GM23338 (cell line): Measurements from ENCODE around the gene CFAP44. TPM values are rescaled to one million over a fixed set of nuclear protein-coding genes. Genes with fewer than 3 reads are reported as not detected.
A peak's percentile ranks its signal among the peaks of the same experiment; 100 is the strongest.

Experiments
- ATAC-seq: fragments of 200-7000 bp; cut with Tn5 transposase; 3 replicates; pipeline ENCODE4 v1.9.1; 2020
- DNase-seq: peaks from one replicate; pipeline ENCODE4 v3.0.0-alpha.2; 2015; ENCODE audit warnings: low spot score
- H2AFZ ChIP-seq: fragments of 200-600 bp; sonication (generic); 2 replicates; pipeline ENCODE4 v1.8.0; 2016; ENCODE audit warnings: antibody characterized with exemption, mild to moderate bottlenecking, moderate library complexity
- H3F3A ChIP-seq: fragments of 200-600 bp; sonication (generic); replicated peaks from 2 replicates; pipeline ENCODE4 v1.8.0; 2017; ENCODE audit warnings: antibody characterized with exemption, mixed run types, low read depth
- H3K27ac ChIP-seq: fragments of 200-600 bp; sonication (generic); 2 replicates; pipeline ENCODE4 v1.6.1; 2016; ENCODE audit warnings: low read depth
- H3K27me3 ChIP-seq: fragments of 200-600 bp; sonication (generic); 2 replicates; pipeline ENCODE4 v1.8.0; 2016; ENCODE audit warnings: mild to moderate bottlenecking, mixed run types, moderate library complexity; ENCODE audit not compliant: insufficient read depth
- H3K36me3 ChIP-seq: fragments of 200-600 bp; sonication (generic); 2 replicates; pipeline ENCODE4 v1.8.0; 2016; ENCODE audit warnings: mild to moderate bottlenecking; ENCODE audit not compliant: insufficient read depth
- H3K4me1 ChIP-seq: fragments of 200-600 bp; sonication (generic); 2 replicates; pipeline ENCODE4 v1.8.0; 2016; ENCODE audit warnings: mild to moderate bottlenecking, moderate library complexity; ENCODE audit not compliant: insufficient read depth
- H3K4me2 ChIP-seq: fragments of 200-600 bp; sonication (generic); 2 replicates; pipeline ENCODE4 v1.7.1; 2017; ENCODE audit warnings: mixed run types
- H3K4me3 ChIP-seq: fragments of 200-600 bp; sonication (generic); 2 replicates; pipeline ENCODE4 v1.6.1; 2016; ENCODE audit warnings: mixed run types
- H3K79me2 ChIP-seq: fragments of 200-600 bp; sonication (generic); replicated peaks from 2 replicates; pipeline ENCODE4 v1.8.0; 2017; ENCODE audit warnings: mild to moderate bottlenecking; ENCODE audit not compliant: insufficient read depth
- H3K9me2 ChIP-seq: fragments of 200-600 bp; sonication (generic); 2 replicates; pipeline ENCODE4 v1.8.0; 2017; ENCODE audit not compliant: insufficient read depth
- H4K20me1 ChIP-seq: fragments of 200-600 bp; sonication (generic); replicated peaks from 2 replicates; pipeline ENCODE4 v1.8.0; 2017; ENCODE audit warnings: mild to moderate bottlenecking; ENCODE audit not compliant: insufficient read depth
- H3K27ac Mint-ChIP-seq: 2 replicates; pipeline ENCODE4 v1.8.0; 2020; ENCODE audit warnings: inconsistent platforms, mild to moderate bottlenecking, moderate library complexity, mixed read lengths
- H3K27me3 Mint-ChIP-seq: 3 replicates; pipeline ENCODE4 v1.8.0; 2022; ENCODE audit warnings: low read depth, mild to moderate bottlenecking, moderate library complexity, mixed read lengths, inconsistent platforms; ENCODE audit not compliant: insufficient read depth, poor library complexity
- H3K36me3 Mint-ChIP-seq: 3 replicates; pipeline ENCODE4 v1.8.0; 2021; ENCODE audit warnings: low read depth, mild to moderate bottlenecking, inconsistent platforms, moderate library complexity, mixed read lengths
- H3K4me1 Mint-ChIP-seq: 3 replicates; pipeline ENCODE4 v1.8.0; 2020; ENCODE audit warnings: mild to moderate bottlenecking, inconsistent platforms, mixed read lengths
- H3K4me3 Mint-ChIP-seq: 3 replicates; pipeline ENCODE4 v1.8.0; 2021; ENCODE audit warnings: moderate library complexity, mild to moderate bottlenecking, inconsistent platforms, mixed read lengths
- H3K9me3 Mint-ChIP-seq: 3 replicates; pipeline ENCODE4 v1.8.0; 2020; ENCODE audit warnings: moderate library complexity, mild to moderate bottlenecking, inconsistent platforms, mixed read lengths
- CREB1 ChIP-seq: fragments of 250-450 bp; sonication (Bioruptor Pico); IDR thresholded peaks from 2 replicates; pipeline ENCODE4 v1.5.0; 2020; ENCODE audit warnings: low read depth, mild to moderate bottlenecking, moderate library complexity
- CTCF ChIP-seq, 2 experiments: fragments of 200-600 bp in 1 of 2; sonication (generic) in 1 of 2; conservative IDR thresholded peaks; 2 replicates each; pipeline versions ENCODE4 v1.5.1 to v1.6.1; 2016 to 2017; ENCODE audit warnings: antibody characterized with exemption in 2 of 2, low read depth in 2 of 2, mild to moderate bottlenecking in 2 of 2, moderate library complexity in 1 of 2
- ETS1 ChIP-seq: IDR thresholded peaks from 2 replicates; pipeline ENCODE4 v1.6.1; 2016; ENCODE audit warnings: antibody characterized with exemption
- EZH2 ChIP-seq: fragments of 200-600 bp; sonication (generic); IDR thresholded peaks from one replicate; pipeline ENCODE4 v1.8.0; 2017; ENCODE audit warnings: antibody characterized with exemption, mild to moderate bottlenecking, low read depth; ENCODE audit not compliant: unreplicated experiment
- EZH2phosphoT487 ChIP-seq: fragments of 200-600 bp; sonication (generic); IDR thresholded peaks from one replicate; pipeline ENCODE4 v1.8.1; 2018; ENCODE audit warnings: antibody characterized with exemption; ENCODE audit not compliant: unreplicated experiment
- JUNB ChIP-seq: IDR thresholded peaks from one replicate; pipeline ENCODE4 v1.6.1; 2016; ENCODE audit warnings: antibody characterized with exemption; ENCODE audit not compliant: unreplicated experiment
- NANOG ChIP-seq: IDR thresholded peaks from 2 replicates; pipeline ENCODE4 v1.6.1; 2016; ENCODE audit warnings: antibody characterized with exemption, borderline replicate concordance
- POLR2AphosphoS5 ChIP-seq: IDR thresholded peaks from 2 replicates; pipeline ENCODE4 v1.6.1; 2016; ENCODE audit warnings: antibody characterized with exemption, low read depth
- STAT1 ChIP-seq: IDR thresholded peaks from one replicate; pipeline ENCODE4 v1.6.1; 2016; ENCODE audit warnings: antibody characterized with exemption; ENCODE audit not compliant: unreplicated experiment
- ZNF114 ChIP-seq: fragments of 250-450 bp; sonication (Bioruptor Pico); IDR thresholded peaks from 2 replicates; pipeline ENCODE4 v1.5.0; 2020; ENCODE audit warnings: mild to moderate bottlenecking, moderate library complexity
- ZNF331 ChIP-seq: fragments of 250-450 bp; sonication (Bioruptor Pico); IDR thresholded peaks from 2 replicates; pipeline ENCODE4 v1.5.0; 2020; ENCODE audit warnings: low read depth, mild to moderate bottlenecking, moderate library complexity
- ZNF462 ChIP-seq: fragments of 250-450 bp; sonication (Bioruptor Pico); IDR thresholded peaks from 2 replicates; pipeline ENCODE4 v1.5.0; 2020; ENCODE audit warnings: mild to moderate bottlenecking, moderate library complexity
- polyA plus RNA-seq: library from polyadenylated mRNA; unstranded; fragments of >200 nt; fragmentation: Nextera tagmentation; extraction: Ambion mirVana; gene quantifications from 2 replicates; pipeline ENCODE4 v1.2.1, GENCODE V29; 2016
- total RNA-seq: library from RNA; depleted of rRNA; stranded (reverse); fragments of >200 nt; shearing (Covaris generic); gene quantifications from 2 replicates; pipeline ENCODE4 v1.2.3, GENCODE V29; 2014
- TF ChIP-seq, protein P1 (sequence below): IDR thresholded peaks from one replicate; pipeline ENCODE4 v1.6.1; 2018; ENCODE audit warnings: antibody characterized with exemption; ENCODE audit not compliant: unreplicated experiment

CFAP44 gene
- total and polyA plus RNA-seq, 2 experiments from 2014 or later: 0.39 to 0.73 TPM

DNA sequence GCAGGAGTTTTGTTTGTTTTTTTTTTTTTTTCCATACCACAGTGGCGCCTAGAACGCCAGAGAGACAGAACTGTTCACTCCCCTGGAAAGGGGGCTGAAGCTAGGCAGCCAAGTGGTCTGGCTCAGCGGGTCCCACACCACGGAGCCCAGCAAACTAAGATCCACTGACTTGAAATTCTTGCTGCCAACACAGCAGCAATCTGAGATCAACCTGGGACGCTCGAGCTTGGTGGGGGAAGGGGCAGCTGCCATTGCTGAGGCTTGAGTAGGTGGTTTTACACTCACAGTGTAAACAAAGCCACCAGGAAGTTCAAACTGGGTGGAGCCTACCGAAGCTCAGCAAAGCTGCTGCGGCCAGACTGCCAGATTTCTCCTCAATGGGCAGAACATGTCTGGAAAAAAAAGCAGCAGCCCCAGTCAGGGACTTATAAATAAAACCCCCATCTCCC, 43.9 kb upstream of the CFAP44 start:
- Mint-ChIP-seq H3K36me3 (peaks cover 41% of the 10 kb centered on the region), H3K9me3 (peaks cover 47% of the 10 kb centered on the region), H3K27me3 (no peaks in the 10 kb centered on the region), H3K27ac (no peak overlapping the region), H3K4me1 (no peaks in the 10 kb centered on the region), H3K4me3 (no peak overlapping the region)
- Histone ChIP-seq H3K4me1 (no peaks in the 10 kb centered on the region), H3K4me3 (no peak overlapping the region), H3K79me2 (no peaks in the 10 kb centered on the region), H3K9me2 (no peaks in the 10 kb centered on the region), H3K27ac (no peak overlapping the region), H3F3A (no peaks in the 10 kb centered on the region), H2AFZ (no peak overlapping the region), H3K27me3 (no peaks in the 10 kb centered on the region), H3K4me2 (no peak overlapping the region), H4K20me1 (no peaks in the 10 kb centered on the region), H3K36me3 (0 out of 2 replicates have a peak, but pooled peaks cover 4% of the 10 kb centered on the region)
- ATAC-seq: no peak
- peak; percentile 16 for DNase-seq
- TF ChIP-seq NANOG (no peak), JUNB (no peak), ZNF331 (CRISPR knock-in tag) (no peak), ZNF462 (no peak), CREB1 (CRISPR knock-in tag) (no peak), EZH2 (no peak), CTCF (conservative IDR thresholded peaks at IDR 0.05; ENCODE audit: low read depth in 2 of 2) (no peak), ZNF114 (CRISPR knock-in tag) (no peak), STAT1 (no peak), EZH2phosphoT487 (no peak), ETS1 (no peak), POLR2AphosphoS5 (no peak)
- TF ChIP-seq, protein P1, sequence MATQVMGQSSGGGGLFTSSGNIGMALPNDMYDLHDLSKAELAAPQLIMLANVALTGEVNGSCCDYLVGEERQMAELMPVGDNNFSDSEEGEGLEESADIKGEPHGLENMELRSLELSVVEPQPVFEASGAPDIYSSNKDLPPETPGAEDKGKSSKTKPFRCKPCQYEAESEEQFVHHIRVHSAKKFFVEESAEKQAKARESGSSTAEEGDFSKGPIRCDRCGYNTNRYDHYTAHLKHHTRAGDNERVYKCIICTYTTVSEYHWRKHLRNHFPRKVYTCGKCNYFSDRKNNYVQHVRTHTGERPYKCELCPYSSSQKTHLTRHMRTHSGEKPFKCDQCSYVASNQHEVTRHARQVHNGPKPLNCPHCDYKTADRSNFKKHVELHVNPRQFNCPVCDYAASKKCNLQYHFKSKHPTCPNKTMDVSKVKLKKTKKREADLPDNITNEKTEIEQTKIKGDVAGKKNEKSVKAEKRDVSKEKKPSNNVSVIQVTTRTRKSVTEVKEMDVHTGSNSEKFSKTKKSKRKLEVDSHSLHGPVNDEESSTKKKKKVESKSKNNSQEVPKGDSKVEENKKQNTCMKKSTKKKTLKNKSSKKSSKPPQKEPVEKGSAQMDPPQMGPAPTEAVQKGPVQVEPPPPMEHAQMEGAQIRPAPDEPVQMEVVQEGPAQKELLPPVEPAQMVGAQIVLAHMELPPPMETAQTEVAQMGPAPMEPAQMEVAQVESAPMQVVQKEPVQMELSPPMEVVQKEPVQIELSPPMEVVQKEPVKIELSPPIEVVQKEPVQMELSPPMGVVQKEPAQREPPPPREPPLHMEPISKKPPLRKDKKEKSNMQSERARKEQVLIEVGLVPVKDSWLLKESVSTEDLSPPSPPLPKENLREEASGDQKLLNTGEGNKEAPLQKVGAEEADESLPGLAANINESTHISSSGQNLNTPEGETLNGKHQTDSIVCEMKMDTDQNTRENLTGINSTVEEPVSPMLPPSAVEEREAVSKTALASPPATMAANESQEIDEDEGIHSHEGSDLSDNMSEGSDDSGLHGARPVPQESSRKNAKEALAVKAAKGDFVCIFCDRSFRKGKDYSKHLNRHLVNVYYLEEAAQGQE: no peak
